IMR-90 (cell line): Measurements from ENCODE around the gene GPC6. TPM values are rescaled to one million over a fixed set of nuclear protein-coding genes. Genes with fewer than 3 reads are reported as not detected.

ENCODE experiments used
- ATAC-seq: fragments of 200-7000 bp; cut with Tn5 transposase; 2 replicates; pipeline ENCODE4 v1.9.1; 2020; ENCODE audit warnings: low read depth, mild to moderate bottlenecking, moderate library complexity
- BruUV-seq: library from RNA; stranded (reverse); fragments of 400-500 nt; replicated peaks from 2 replicates; lab custom pipeline; 2021; lab: Mats Ljungman, UMichigan
- CTCF ChIA-PET: fragments of 300-600 bp; formaldehyde crosslinking; extraction: SDS; loops from one replicate; lab custom pipeline; 2021; ENCODE audit warnings: antibody characterized with exemption; lab: Yijun Ruan, JAX
- POLR2A ChIA-PET: fragments of 300-600 bp; sonication (Branson Sonifier 250); formaldehyde crosslinking; loops from one replicate; lab custom pipeline; 2022; ENCODE audit warnings: antibody characterized with exemption; ENCODE audit not compliant: unreplicated experiment; lab: Charles Lee
- DNase-seq: peaks from one replicate; pipeline ENCODE4 v3.0.0; 2013
- H2AFZ ChIP-seq: replicated peaks from 2 replicates; pipeline ENCODE3; 2013; ENCODE audit warnings: low read length, mild to moderate bottlenecking; ENCODE audit not compliant: poor library complexity
- H2AK5ac ChIP-seq: 2 replicates; pipeline ENCODE4 v1.6.1; 2013; ENCODE audit warnings: low read depth, low read length, inconsistent platforms
- H2AK9ac ChIP-seq: replicated peaks from 2 replicates; pipeline ENCODE3; 2013; ENCODE audit warnings: mild to moderate bottlenecking, low read depth, low read length, moderate library complexity; ENCODE audit not compliant: poor library complexity
- H2BK120ac ChIP-seq: 2 replicates; pipeline ENCODE4 v1.6.1; 2013; ENCODE audit warnings: low read depth, low read length, inconsistent platforms
- H2BK15ac ChIP-seq: 3 replicates; pipeline ENCODE4 v1.6.1; 2013; ENCODE audit warnings: low read depth, low read length, inconsistent platforms
- H2BK20ac ChIP-seq: 2 replicates; pipeline ENCODE4 v1.6.1; 2013; ENCODE audit warnings: low read depth, mild to moderate bottlenecking, inconsistent platforms, low read length, moderate library complexity
- H2BK5ac ChIP-seq: 2 replicates; pipeline ENCODE4 v1.6.1; 2013; ENCODE audit warnings: mild to moderate bottlenecking, low read depth, low read length, inconsistent platforms; ENCODE audit not compliant: poor library complexity, severe bottlenecking
- H3K14ac ChIP-seq: replicated peaks from 2 replicates; pipeline ENCODE4 v1.6.1; 2013; ENCODE audit warnings: low read depth, low read length, inconsistent platforms
- H3K18ac ChIP-seq: 2 replicates; pipeline ENCODE4 v1.6.1; 2013; ENCODE audit warnings: low read depth, low read length, control low read depth
- H3K23ac ChIP-seq: 2 replicates; pipeline ENCODE4 v1.6.1; 2013; ENCODE audit warnings: low read depth, low read length, inconsistent platforms
- H3K27ac ChIP-seq: 2 replicates; pipeline ENCODE4 v1.5.1; 2013; ENCODE audit warnings: mild to moderate bottlenecking, control low read depth, low read length; ENCODE audit not compliant: insufficient read depth
- H3K27me3 ChIP-seq: 2 replicates; pipeline ENCODE4 v1.6.1; 2013; ENCODE audit warnings: low read length; ENCODE audit not compliant: control insufficient read depth, insufficient read depth
- H3K36me3 ChIP-seq: 2 replicates; pipeline ENCODE4 v1.6.1; 2013; ENCODE audit warnings: low read length, mixed read lengths; ENCODE audit not compliant: control insufficient read depth, insufficient read depth
- H3K4ac ChIP-seq: 2 replicates; pipeline ENCODE4 v1.6.1; 2013; ENCODE audit warnings: low read depth, low read length, inconsistent platforms
- H3K4me1 ChIP-seq: 2 replicates; pipeline ENCODE4 v1.6.1; 2013; ENCODE audit warnings: low read length, mixed read lengths; ENCODE audit not compliant: control insufficient read depth, insufficient read depth
- H3K4me2 ChIP-seq: 2 replicates; pipeline ENCODE4 v1.6.1; 2013; ENCODE audit warnings: low read depth, mild to moderate bottlenecking, control low read depth, low read length, moderate library complexity
- H3K4me3 ChIP-seq: 2 replicates; pipeline ENCODE4 v1.5.1; 2013; ENCODE audit warnings: low read depth, mild to moderate bottlenecking, control low read depth, low read length, moderate library complexity; ENCODE audit not compliant: insufficient read depth
- H3K56ac ChIP-seq: 2 replicates; pipeline ENCODE4 v1.6.1; 2013; ENCODE audit warnings: low read length, inconsistent platforms; ENCODE audit not compliant: insufficient read depth; ENCODE audit errors: extremely low read depth
- H3K79me1 ChIP-seq, 2 experiments: 2 replicates each; pipeline ENCODE4 v1.6.1; 2013; ENCODE audit warnings: low read length in 2 of 2, inconsistent platforms in 1 of 2, low read depth in 1 of 2
- H3K9ac ChIP-seq: 2 replicates; pipeline ENCODE4 v1.6.1; 2013; ENCODE audit warnings: low read depth, low read length, control low read depth
- H3K9me1 ChIP-seq: 2 replicates; pipeline ENCODE4 v1.6.1; 2013; ENCODE audit warnings: low read length, inconsistent platforms; ENCODE audit not compliant: insufficient read depth
- H3K9me3 ChIP-seq: 2 replicates; pipeline ENCODE4 v1.6.1; 2013; ENCODE audit warnings: low read length; ENCODE audit not compliant: control insufficient read depth, insufficient read depth
- H4K20me1 ChIP-seq: 2 replicates; pipeline ENCODE4 v1.6.1; 2013; ENCODE audit warnings: low read length, inconsistent platforms; ENCODE audit not compliant: insufficient read depth
- H4K5ac ChIP-seq: 2 replicates; pipeline ENCODE4 v1.6.1; 2013; ENCODE audit warnings: mild to moderate bottlenecking, low read depth, low read length, control low read depth
- H4K8ac ChIP-seq, 2 experiments: 2 replicates each; pipeline ENCODE4 v1.6.1; 2013; ENCODE audit warnings: low read depth in 2 of 2, low read length in 2 of 2, control low read depth in 1 of 2, inconsistent platforms in 1 of 2
- H4K91ac ChIP-seq: 2 replicates; pipeline ENCODE4 v1.6.1; 2013; ENCODE audit warnings: low read depth, low read length, inconsistent platforms; ENCODE audit not compliant: insufficient read depth
- BHLHE40 ChIP-seq: fragments of 150-350 bp; IDR thresholded peaks from 2 replicates; pipeline ENCODE4 v1.6.1; 2016; ENCODE audit warnings: mild to moderate bottlenecking, low read depth, low read length
- CHD1 ChIP-seq: IDR thresholded peaks from 2 replicates; pipeline ENCODE4 v1.6.1; 2012; ENCODE audit warnings: low read depth, low read length, improper control_type of control experiment
- MAFK ChIP-seq: IDR thresholded peaks from 2 replicates; pipeline ENCODE4 v1.6.1; 2012; ENCODE audit warnings: low read depth, low read length, improper control_type of control experiment
- MAZ ChIP-seq: IDR thresholded peaks from 2 replicates; pipeline ENCODE4 v1.6.1; 2012; ENCODE audit warnings: low read depth, mild to moderate bottlenecking, low read length, improper control_type of control experiment, moderate library complexity, borderline replicate concordance
- POLR2A ChIP-seq: IDR thresholded peaks from 2 replicates; pipeline ENCODE4 v1.6.1; 2012; ENCODE audit warnings: mild to moderate bottlenecking, low read depth, low read length
- RAD21 ChIP-seq: IDR thresholded peaks from 2 replicates; pipeline ENCODE4 v1.6.1; 2012; ENCODE audit warnings: low read length, improper control_type of control experiment
- RCOR1 ChIP-seq: IDR thresholded peaks from 2 replicates; pipeline ENCODE4 v1.6.1; 2012; ENCODE audit warnings: mild to moderate bottlenecking, low read length, improper control_type of control experiment; ENCODE audit not compliant: insufficient replicate concordance
- SMC3 ChIP-seq: fragments of 150-350 bp; IDR thresholded peaks from 2 replicates; pipeline ENCODE4 v1.6.1; 2016; ENCODE audit warnings: low read depth, mild to moderate bottlenecking, antibody characterized with exemption, low read length, moderate library complexity
- WGBS, 2 experiments: methylation state at CpG; one replicate each; pipeline versions ENCODE4 v1.1.5 to v1.1.7; 2013; ENCODE audit warnings: missing lambda C conversion rate in 2 of 2; ENCODE audit not compliant: insufficient read length in 1 of 2; ENCODE audit errors: extremely low coverage in 2 of 2; 5-methylcytosine and 5-hydroxymethylcytosine counted together
- dilution Hi-C: fragments of 300-500 bp; cut with HindIII; formaldehyde crosslinking; loops from one replicate; pipeline ENCODE4 v1.14.3; 2018; ENCODE audit warnings: low sequenced_read_pairs; ENCODE audit not compliant: unreplicated experiment
- in situ Hi-C: fragments of 300-500 bp; cut with MboI; formaldehyde crosslinking; loops from 3 replicates; pipeline ENCODE4 v1.14.3; 2019; ENCODE audit warnings: low sequenced_read_pairs, inconsistent platforms, mixed read lengths
- intact Hi-C: fragments of 100-400 bp; cut with micrococcal nuclease; formaldehyde crosslinking; loops from 2 replicates; pipeline ENCODE4 v1.10.0; 2022
- polyA plus RNA-seq, 3 experiments: library from polyadenylated mRNA; depleted of rRNA; stranded (reverse); fragments of >200 nt; gene quantifications; 2 replicates each; pipeline ENCODE4 v1.2.3, GENCODE V29; 2012; ENCODE audit warnings: low replicate concordance in 1 of 3
- total RNA-seq: library from RNA; depleted of rRNA; stranded (reverse); fragments of >200 nt; gene quantifications from 2 replicates; pipeline ENCODE4 v1.2.3, GENCODE V29; 2012
- TF ChIP-seq, protein P1 (sequence below): conservative IDR thresholded peaks from 2 replicates; pipeline ENCODE4 v1.5.1; 2012; ENCODE audit warnings: mild to moderate bottlenecking, low read depth, low read length, improper control_type of control experiment

GPC6 gene
- total and polyA plus RNA-seq, 2 of the 4 experiments (the other 2 are of a cell fraction): 14.9 to 39.4 TPM

DNA sequence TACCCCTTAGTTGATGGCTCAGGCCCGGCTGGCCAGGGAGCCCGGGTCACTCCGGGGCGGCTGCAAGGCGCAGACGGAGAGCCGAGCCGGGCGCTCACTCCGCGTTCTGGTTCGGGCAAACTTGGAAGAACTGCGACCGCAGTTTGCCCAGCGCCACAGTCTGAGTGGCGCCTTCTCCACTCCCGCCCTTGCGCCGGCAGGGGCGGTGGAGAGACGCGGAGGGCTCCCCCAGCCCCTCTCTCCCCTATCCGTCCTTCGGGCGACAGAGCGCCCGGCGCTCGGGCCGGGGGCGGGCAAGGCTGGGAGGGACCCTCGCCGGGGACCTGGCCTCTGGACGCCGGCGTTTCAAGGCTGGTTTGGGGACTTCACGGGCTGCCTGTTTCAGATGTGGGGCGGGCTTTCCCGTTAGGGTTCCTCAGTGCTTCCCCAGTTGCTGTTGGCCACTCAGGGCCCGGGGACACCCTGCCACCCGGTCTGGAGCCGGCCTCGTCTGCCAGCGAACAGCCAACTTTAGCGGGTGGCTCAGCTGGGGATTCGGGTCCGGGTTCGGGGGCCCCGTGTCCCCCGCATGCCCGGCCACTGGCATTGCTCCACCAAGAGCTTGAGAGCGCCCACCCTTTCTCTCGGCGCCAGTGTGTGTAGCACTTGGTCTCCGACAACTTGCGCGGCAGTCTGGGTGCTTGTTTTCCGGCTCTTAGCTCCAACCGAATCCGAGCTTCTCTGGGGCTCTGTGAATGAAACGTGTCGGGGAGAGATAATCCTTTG is 1.5 kb downstream of the GPC6 start:
- peak overlapping the region; percentile 76 for H3K4me2 ChIP-seq
- H4K8ac ChIP-seq: peak overlapping the region; percentile 33 to 85; a peak in 2 of 4 replicates
- peaks cover 0 to 3% of the 10 kb centered on the region in 2 experiments; a peak in 1 of 4 replicates for H3K79me1 ChIP-seq
- peak overlapping the region; percentile 73 for H2BK20ac ChIP-seq
- H3K18ac ChIP-seq: peak overlapping the region; percentile 68; the same call in 1 of the 2 replicates
- dilution Hi-C loops: no loop called here
- peak overlapping the region; percentile 77; the same call in 1 of the 3 replicates for H2BK15ac ChIP-seq
- peak overlapping the region; percentile 88; the same call in 1 of the 2 replicates for H4K91ac ChIP-seq
- intact Hi-C loops: loop anchor here (1.0 to 10.0 kb wide), 12 partner anchors 263 to 1134 kb away; no protein-coding TSS in a partner anchor
- H2BK5ac ChIP-seq: peak overlapping the region; percentile 80
- H3K56ac ChIP-seq: peak overlapping the region; percentile 98
- peak; percentile 87 for DNase-seq
- peak overlapping the region; percentile 94 for H2AFZ ChIP-seq
- in situ Hi-C loops: loop anchor here (10.0 to 25.0 kb wide), 3 partner anchors 513 to 1384 kb away; partner anchors contain the start of gene GPR180
- H4K20me1 ChIP-seq: no peaks in the 10 kb centered on the region
- peak overlapping the region; percentile 78 for H3K9ac ChIP-seq
- BruUV-seq: no TSS peak
- no peaks in the 10 kb centered on the region for H3K9me3 ChIP-seq
- peak overlapping the region; percentile 19 for H4K5ac ChIP-seq
- H3K9me1 ChIP-seq: no peaks in the 10 kb centered on the region; the same call in 1 of the 2 replicates
- peak overlapping the region; percentile 97 for H3K23ac ChIP-seq
- WGBS, 2 experiments: 1% methylated on average over 35 of the region's 62 CpGs; no CpG with 5 or more reads in 1 of the 2 experiments
- peak overlapping the region; percentile 93 for H3K4ac ChIP-seq
- TF ChIP-seq BHLHE40: peak; percentile 76; the same call in 1 of the 2 replicates
- 0 out of 2 replicates have a peak, but pooled peaks have one; percentile 46 for TF ChIP-seq POLR2A
- TF ChIP-seq RCOR1: no peak
- no peak for TF ChIP-seq CHD1
- TF ChIP-seq MAZ: peak; percentile 60
- TF ChIP-seq SMC3: peak; percentile 31
- no peak for TF ChIP-seq MAFK
- TF ChIP-seq, protein P1, sequence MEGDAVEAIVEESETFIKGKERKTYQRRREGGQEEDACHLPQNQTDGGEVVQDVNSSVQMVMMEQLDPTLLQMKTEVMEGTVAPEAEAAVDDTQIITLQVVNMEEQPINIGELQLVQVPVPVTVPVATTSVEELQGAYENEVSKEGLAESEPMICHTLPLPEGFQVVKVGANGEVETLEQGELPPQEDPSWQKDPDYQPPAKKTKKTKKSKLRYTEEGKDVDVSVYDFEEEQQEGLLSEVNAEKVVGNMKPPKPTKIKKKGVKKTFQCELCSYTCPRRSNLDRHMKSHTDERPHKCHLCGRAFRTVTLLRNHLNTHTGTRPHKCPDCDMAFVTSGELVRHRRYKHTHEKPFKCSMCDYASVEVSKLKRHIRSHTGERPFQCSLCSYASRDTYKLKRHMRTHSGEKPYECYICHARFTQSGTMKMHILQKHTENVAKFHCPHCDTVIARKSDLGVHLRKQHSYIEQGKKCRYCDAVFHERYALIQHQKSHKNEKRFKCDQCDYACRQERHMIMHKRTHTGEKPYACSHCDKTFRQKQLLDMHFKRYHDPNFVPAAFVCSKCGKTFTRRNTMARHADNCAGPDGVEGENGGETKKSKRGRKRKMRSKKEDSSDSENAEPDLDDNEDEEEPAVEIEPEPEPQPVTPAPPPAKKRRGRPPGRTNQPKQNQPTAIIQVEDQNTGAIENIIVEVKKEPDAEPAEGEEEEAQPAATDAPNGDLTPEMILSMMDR: peak; percentile 63
- TF ChIP-seq RAD21: peak; percentile 64
- H3K14ac ChIP-seq: peak overlapping the region; percentile 85
- H3K4me1 ChIP-seq: 0 out of 2 replicates have a peak, but pooled peaks cover 2% of the 10 kb centered on the region
- H2AK5ac ChIP-seq: no peak overlapping the region
- ChIA-PET CTCF (interaction anchor here (0.7 to 1.0 kb wide), 3 partner anchors 8 to 485 kb away, joined by 3 to 5 read pairs (median 3); no protein-coding TSS in a partner anchor), POLR2A (interaction anchor here (0.6 kb wide), 2 partner anchors 460 to 1152 kb away, joined by 3 to 4 read pairs; no protein-coding TSS in a partner anchor)
- H2BK120ac ChIP-seq: peak overlapping the region; percentile 90
- H3K4me3 ChIP-seq: peak overlapping the region; percentile 50
- no peaks in the 10 kb centered on the region for H3K27me3 ChIP-seq
- peak; percentile 74 for ATAC-seq
- peak overlapping the region; percentile 60 for H2AK9ac ChIP-seq
- no peaks in the 10 kb centered on the region for H3K36me3 ChIP-seq
- H3K27ac ChIP-seq: peak overlapping the region; percentile 75
